Islet precursor cell (in vitro differentiated cells): ENCODE data around the gene RPL10.

Experiments
- DNase-seq: peaks from one replicate; pipeline ENCODE4 v3.0.0-alpha.2; 2018

The RPL10 gene

GRCh38 chrX:154363706-154364439 is 34.3 kb upstream of the RPL10 start:
- no peak for DNase-seq

GRCh38 chrX:154365052-154365600 is 33.1 kb upstream of the RPL10 start:
- DNase-seq = no peak

- no peak for DNase-seq
These were observed 32.0 kb upstream of the RPL10 start for GRCh38 chrX:154365997-154366665.

- DNase-seq = no peak
These were observed 31.5 kb upstream of the RPL10 start for GRCh38 chrX:154366666-154367055.

GRCh38 chrX:154367474-154368308 is 30.5 kb upstream of the RPL10 start:
- DNase-seq = no peak

- DNase-seq = peak; percentile 91
These were observed 29.3 kb upstream of the RPL10 start for GRCh38 chrX:154368630-154369448.

- DNase-seq = peak; percentile 96
These were observed 28.5 kb upstream of the RPL10 start for GRCh38 chrX:154369449-154370299.

GRCh38 chrX:154370300-154371016 is 27.7 kb upstream of the RPL10 start:
- no peak for DNase-seq

- DNase-seq = peak; percentile 95
These were observed 27.0 kb upstream of the RPL10 start for GRCh38 chrX:154371017-154371788.

- DNase-seq = no peak
These were observed 26.3 kb upstream of the RPL10 start for GRCh38 chrX:154371789-154372300.

- no peak for DNase-seq
These were observed 25.6 kb upstream of the RPL10 start for GRCh38 chrX:154372612-154373022.

- DNase-seq = peak; percentile 97
These were observed 24.6 kb upstream of the RPL10 start for GRCh38 chrX:154373340-154374306.

- peak; percentile 70 for DNase-seq
These were observed 23.6 kb upstream of the RPL10 start, which contains the start of gene FLNA for GRCh38 chrX:154374313-154375155. Gene FLNA (minus strand): TSS chrX:154374634. CDS start chrX:154371245, 3,389 bp downstream.

- DNase-seq = no peak
These were observed 23.0 kb upstream of the RPL10 start for GRCh38 chrX:154375156-154375504.

- no peak for DNase-seq
These were observed 21.4 kb upstream of the RPL10 start for GRCh38 chrX:154376774-154377173.

- DNase-seq = no peak
These were observed 19.9 kb upstream of the RPL10 start for GRCh38 chrX:154378059-154378798.
